ENCODE data around the gene SLC22A7.

SLC22A7 gene

GRCh38 chr6:43287717-43288679 lies 10.1 kb upstream of the SLC22A7 start:
- ChIA-PET CTCF (interaction anchor here (1.1 to 2.1 kb wide), 4 partner anchors 9 to 59 kb away, joined by 4 to 6 read pairs (median 4); partner anchors contain the start of gene DNPH1), POLR2A (no interaction called here)
- no peak overlapping the region for H3K4me3 ChIP-seq (ENCODE audit: low read depth, low read length)
- no peak for TF ChIP-seq CTCF (IDR thresholded peaks at IDR 0.05; ENCODE audit: insufficient read depth, low read length, missing control alignments)
- DNase-seq (ENCODE audit: low read depth, low spot score): no peak

GRCh38 chr6:43290339-43290904 lies 7.6 kb upstream of the SLC22A7 start:
- DNase-seq (ENCODE audit: low read depth, low spot score): no peak
- ChIA-PET POLR2A (no interaction called here), CTCF (interaction anchor here (1.2 kb wide), 2 partner anchors 9 to 48 kb away, joined by 3 read pairs; no protein-coding TSS in a partner anchor)
- TF ChIP-seq CTCF (IDR thresholded peaks at IDR 0.05; ENCODE audit: insufficient read depth, low read length, missing control alignments): no peak
- no peak overlapping the region for H3K4me3 ChIP-seq (ENCODE audit: low read depth, low read length)

- TF ChIP-seq CTCF (IDR thresholded peaks at IDR 0.05; ENCODE audit: insufficient read depth, low read length, missing control alignments): no peak
- ChIA-PET POLR2A (no interaction called here), CTCF (interaction anchor here (1.2 to 1.7 kb wide), 3 partner anchors 9 to 47 kb away, joined by 3 to 5 read pairs (median 3); no protein-coding TSS in a partner anchor)
- DNase-seq (ENCODE audit: low read depth, low spot score): no peak
- no peak overlapping the region for H3K4me3 ChIP-seq (ENCODE audit: low read depth, low read length)
These were observed 7.1 kb upstream of the SLC22A7 start for GRCh38 chr6:43290905-43291355.

GRCh38 chr6:43291708-43292107 lies 6.4 kb upstream of the SLC22A7 start:
- H3K4me3 ChIP-seq (ENCODE audit: low read depth, low read length): no peak overlapping the region
- ChIA-PET POLR2A (no interaction called here), CTCF (interaction anchor here (1.2 to 1.7 kb wide), 2 partner anchors 28 to 44 kb away, joined by 3 to 5 read pairs; no protein-coding TSS in a partner anchor)
- no peak for DNase-seq (ENCODE audit: low read depth, low spot score)
- no peak for TF ChIP-seq CTCF (IDR thresholded peaks at IDR 0.05; ENCODE audit: insufficient read depth, low read length, missing control alignments)

GRCh38 chr6:43292341-43292740 lies 5.7 kb upstream of the SLC22A7 start:
- POLR2A ChIA-PET: no interaction called here
- TF ChIP-seq CTCF (IDR thresholded peaks at IDR 0.05; ENCODE audit: insufficient read depth, low read length, missing control alignments): no peak
- no peak for DNase-seq (ENCODE audit: low read depth, low spot score)
- no peak overlapping the region for H3K4me3 ChIP-seq (ENCODE audit: low read depth, low read length)
- CTCF ChIA-PET: interaction anchor here (0.6 to 1.7 kb wide), 3 partner anchors 24 to 43 kb away, joined by 3 to 5 read pairs (median 3); no protein-coding TSS in a partner anchor

All from AG04449 (cell line).